Rectal smooth muscle tissue (tissue), 1 donor: Measurements from ENCODE around the gene SLIT3.

Source experiments
- H3K27ac ChIP-seq: one replicate; pipeline ENCODE4 v1.7.0; 2013; ENCODE audit warnings: low read depth, low read length, inconsistent platforms
- H3K27me3 ChIP-seq: one replicate; pipeline ENCODE4 v1.7.0; 2013; ENCODE audit warnings: low read length; ENCODE audit not compliant: control insufficient read depth, insufficient read depth
- H3K36me3 ChIP-seq: one replicate; pipeline ENCODE4 v1.7.0; 2013; ENCODE audit warnings: low read length; ENCODE audit not compliant: control insufficient read depth, insufficient read depth
- H3K4me1 ChIP-seq: one replicate; pipeline ENCODE4 v1.7.0; 2013; ENCODE audit warnings: low read length; ENCODE audit not compliant: control insufficient read depth, insufficient read depth
- H3K4me3 ChIP-seq: one replicate; pipeline ENCODE4 v1.7.0; 2013; ENCODE audit warnings: low read length
- H3K9ac ChIP-seq: one replicate; pipeline ENCODE4 v1.7.0; 2013; ENCODE audit warnings: low read length

Gene SLIT3

DNA sequence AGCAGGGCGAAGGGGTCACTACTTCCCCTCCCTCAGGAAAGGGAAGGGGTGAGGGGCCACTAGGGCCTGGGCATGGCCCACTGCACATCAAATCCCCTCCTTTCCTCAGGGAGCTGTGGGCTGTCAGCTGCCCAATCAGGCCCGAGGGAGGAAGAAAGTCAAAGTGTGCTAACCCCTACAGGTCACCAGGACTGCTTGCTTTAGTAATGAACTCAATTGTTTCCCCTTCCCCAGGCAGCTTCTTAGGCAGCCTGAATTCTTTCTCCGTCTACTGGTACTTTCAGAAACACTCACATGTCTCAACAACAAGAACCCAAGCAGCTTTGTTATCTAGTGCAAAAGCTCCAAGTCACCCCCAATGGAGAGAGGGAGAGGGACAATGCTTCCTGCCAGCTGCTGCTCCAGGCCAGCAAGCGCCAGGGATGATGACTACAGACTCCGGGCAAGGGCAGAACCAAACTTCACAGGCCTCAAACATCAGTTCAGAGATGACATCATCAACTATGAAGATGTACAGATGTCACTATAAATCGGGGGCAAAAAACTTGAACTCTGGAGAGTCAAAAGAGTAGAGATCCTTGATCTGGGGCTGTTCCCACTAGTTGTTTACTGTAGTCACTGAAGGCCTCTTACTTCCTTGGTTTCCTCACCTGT is 100.7 kb downstream of the SLIT3 start:
- H3K9ac ChIP-seq: no peak overlapping the region
- no peaks in the 10 kb centered on the region for H3K36me3 ChIP-seq
- H3K27ac ChIP-seq: no peak overlapping the region
- no peak overlapping the region for H3K4me3 ChIP-seq
- no peaks in the 10 kb centered on the region for H3K4me1 ChIP-seq
- no peaks in the 10 kb centered on the region for H3K27me3 ChIP-seq

DNA sequence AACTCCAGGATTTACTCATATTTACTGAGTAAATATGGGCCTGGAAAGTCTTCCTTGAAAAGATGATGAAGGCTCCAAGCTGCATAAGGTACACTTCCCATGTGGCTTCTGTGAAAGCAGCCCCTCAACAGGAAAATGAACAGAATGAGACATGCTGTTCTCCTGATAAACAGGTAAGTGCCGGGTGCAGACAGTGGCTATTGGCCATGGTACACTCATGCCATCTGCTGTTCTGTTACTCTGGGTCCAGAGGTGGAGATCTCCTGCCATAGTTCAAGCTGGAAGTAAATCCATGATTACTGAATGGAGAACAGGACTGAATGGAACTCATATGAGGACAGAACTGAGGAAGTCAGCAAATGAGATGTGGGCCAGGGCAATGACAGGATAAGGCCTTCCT is 103.6 kb downstream of the SLIT3 start:
- H3K27me3 ChIP-seq: no peaks in the 10 kb centered on the region
- no peak overlapping the region for H3K4me3 ChIP-seq
- no peaks in the 10 kb centered on the region for H3K4me1 ChIP-seq
- no peaks in the 10 kb centered on the region for H3K36me3 ChIP-seq
- H3K9ac ChIP-seq: no peak overlapping the region
- H3K27ac ChIP-seq: no peak overlapping the region

DNA sequence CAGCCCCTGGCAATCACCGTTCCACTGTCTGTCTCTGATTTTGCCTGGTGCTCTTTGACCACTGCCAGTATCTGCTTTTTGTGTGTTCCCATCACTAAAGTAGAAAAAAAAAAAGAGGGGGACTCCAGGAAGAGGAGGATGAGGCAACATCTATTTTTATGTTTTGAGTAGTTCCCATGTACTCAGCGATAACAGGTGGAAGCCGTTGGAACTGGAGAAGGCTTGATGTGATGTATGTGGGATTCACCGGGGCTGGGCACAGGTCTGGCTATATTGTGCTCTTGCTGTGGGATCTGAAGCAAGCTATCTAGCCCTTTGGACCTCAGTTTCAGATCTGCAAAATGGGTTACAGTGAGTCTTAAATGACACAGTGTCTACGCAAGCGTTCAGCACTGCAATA is 104.9 kb downstream of the SLIT3 start:
- no peaks in the 10 kb centered on the region for H3K36me3 ChIP-seq
- no peak overlapping the region for H3K4me3 ChIP-seq
- H3K4me1 ChIP-seq: no peaks in the 10 kb centered on the region
- H3K27ac ChIP-seq: no peak overlapping the region
- no peak overlapping the region for H3K9ac ChIP-seq
- no peaks in the 10 kb centered on the region for H3K27me3 ChIP-seq

DNA sequence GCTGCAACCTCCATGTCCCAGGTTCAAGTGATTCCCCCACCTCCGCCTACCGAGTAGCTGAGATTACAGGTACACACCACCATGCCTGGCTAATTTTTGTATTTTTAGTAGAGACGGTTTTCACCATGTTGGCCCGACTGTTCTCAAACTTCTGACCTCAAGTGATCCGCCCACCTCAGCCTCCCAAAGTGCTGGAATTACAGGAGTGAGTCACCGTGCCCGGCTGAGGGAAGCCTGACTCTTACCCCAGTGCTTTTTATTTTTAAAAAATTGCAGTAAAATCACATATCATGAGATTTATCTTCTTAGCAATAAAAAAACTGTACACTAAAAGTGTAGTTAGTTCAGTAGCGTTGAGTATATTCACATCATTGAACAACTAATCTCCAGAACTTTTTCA is 105.3 kb downstream of the SLIT3 start:
- Histone ChIP-seq H3K27me3 (no peaks in the 10 kb centered on the region), H3K36me3 (no peaks in the 10 kb centered on the region), H3K4me3 (no peak overlapping the region), H3K27ac (no peak overlapping the region), H3K9ac (no peak overlapping the region), H3K4me1 (no peaks in the 10 kb centered on the region)

DNA sequence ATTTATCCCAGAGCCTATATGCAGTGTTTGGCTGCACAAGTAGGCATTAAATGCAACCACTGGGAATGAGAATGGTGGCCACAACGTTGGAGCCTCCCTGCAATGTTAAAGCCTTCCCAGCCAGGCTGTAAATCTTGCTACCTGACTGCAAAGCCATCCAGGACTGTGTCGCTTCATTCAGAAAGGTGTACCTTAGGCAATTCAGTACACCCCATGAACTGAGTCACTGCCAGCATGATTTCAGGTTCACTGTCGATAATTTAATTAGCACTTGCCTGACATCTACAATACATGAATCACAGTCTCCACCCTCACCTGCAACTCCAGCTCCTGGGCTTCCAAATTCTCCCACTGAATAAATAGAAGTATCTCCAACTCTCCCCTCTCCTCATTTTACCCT is 108.4 kb downstream of the SLIT3 start:
- Histone ChIP-seq H3K27me3 (no peaks in the 10 kb centered on the region), H3K36me3 (no peaks in the 10 kb centered on the region), H3K9ac (no peak overlapping the region), H3K27ac (no peak overlapping the region), H3K4me3 (no peak overlapping the region), H3K4me1 (no peaks in the 10 kb centered on the region)

DNA sequence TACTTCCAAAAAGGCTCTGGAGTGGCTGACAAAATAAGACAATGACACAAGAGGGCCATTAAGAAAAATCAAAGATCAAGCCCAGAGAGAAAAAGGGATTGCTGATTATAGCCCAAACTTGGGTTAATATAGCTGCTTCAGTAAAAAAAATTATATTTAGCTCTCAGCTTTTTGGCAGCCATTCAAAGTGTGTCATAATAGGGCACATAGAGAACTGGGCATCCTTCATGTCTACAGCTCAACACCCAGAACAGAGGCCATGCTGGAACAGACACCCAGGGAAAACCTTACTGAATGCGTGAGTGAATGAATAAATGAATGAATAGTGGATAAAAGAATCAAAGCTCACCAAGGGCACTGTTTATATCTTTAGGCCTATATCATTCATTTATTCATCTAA is 110.1 kb downstream of the SLIT3 start:
- no peak overlapping the region for H3K27ac ChIP-seq
- no peak overlapping the region for H3K9ac ChIP-seq
- no peaks in the 10 kb centered on the region for H3K4me1 ChIP-seq
- H3K36me3 ChIP-seq: no peaks in the 10 kb centered on the region
- no peaks in the 10 kb centered on the region for H3K27me3 ChIP-seq
- H3K4me3 ChIP-seq: no peak overlapping the region

DNA sequence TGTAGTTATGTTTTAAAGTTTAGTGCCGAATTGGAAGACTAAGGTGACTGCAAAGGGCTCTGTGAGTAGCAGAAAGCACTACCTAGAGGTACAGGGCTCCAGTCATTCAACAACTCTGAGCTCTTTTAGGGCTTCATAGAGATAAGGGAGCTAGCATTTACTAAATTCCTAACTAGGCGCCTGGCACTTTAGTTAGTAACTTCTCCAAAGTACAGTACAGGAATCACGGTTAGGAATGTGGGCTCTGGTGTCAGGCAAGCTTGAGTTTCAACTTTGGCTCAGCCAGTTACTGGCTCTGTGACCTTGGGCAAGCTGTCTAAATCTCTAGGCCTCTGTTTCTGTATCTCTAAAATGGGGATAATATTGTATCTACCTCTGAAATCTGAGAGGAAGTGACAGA is 115.3 kb downstream of the SLIT3 start:
- Histone ChIP-seq H3K4me1 (no peaks in the 10 kb centered on the region), H3K36me3 (no peaks in the 10 kb centered on the region), H3K4me3 (no peak overlapping the region), H3K9ac (no peak overlapping the region), H3K27ac (no peak overlapping the region), H3K27me3 (no peaks in the 10 kb centered on the region)

DNA sequence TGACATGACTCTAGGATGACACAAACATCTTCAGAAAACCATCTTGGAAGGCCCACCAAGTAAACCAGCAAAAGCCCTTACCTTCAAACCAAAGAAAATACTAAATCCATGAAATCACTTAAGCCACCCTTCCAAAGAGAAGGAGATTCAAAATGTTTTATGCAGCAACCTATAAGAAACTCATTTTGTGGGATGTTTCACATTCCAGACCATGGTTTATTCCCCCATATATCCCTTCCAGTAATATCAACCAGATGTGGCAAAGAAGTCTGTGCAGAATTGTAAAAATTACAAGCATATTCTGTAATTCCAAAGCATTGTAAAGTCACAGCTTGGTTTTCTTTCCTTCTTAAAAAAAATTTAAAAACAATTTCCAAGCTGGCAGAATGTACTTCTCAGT is 117.4 kb downstream of the SLIT3 start:
- Histone ChIP-seq H3K4me1 (no peaks in the 10 kb centered on the region), H3K4me3 (no peak overlapping the region), H3K27ac (no peak overlapping the region), H3K27me3 (no peaks in the 10 kb centered on the region), H3K36me3 (no peaks in the 10 kb centered on the region), H3K9ac (no peak overlapping the region)

DNA sequence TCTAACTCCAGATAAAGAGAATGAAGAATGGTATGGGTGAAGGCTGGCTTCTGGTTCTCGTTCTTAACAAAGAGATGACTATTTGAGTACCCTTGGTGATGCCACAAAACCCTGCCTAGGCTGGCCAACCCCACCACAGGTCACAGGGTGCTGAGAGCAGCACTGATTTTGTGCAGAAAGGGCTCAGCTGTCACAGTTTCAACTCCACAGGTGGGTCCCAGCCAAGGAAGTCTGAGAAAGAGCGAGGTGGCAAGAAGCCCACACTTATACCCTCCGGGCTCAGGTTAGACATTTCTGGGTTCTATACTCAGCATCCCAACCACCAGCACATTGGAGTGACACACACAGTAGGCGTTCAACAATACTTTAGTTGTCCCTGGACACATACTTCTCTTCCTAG is 118.1 kb downstream of the SLIT3 start:
- H3K9ac ChIP-seq: no peak overlapping the region
- H3K4me1 ChIP-seq: no peaks in the 10 kb centered on the region
- no peak overlapping the region for H3K4me3 ChIP-seq
- H3K27me3 ChIP-seq: no peaks in the 10 kb centered on the region
- no peaks in the 10 kb centered on the region for H3K36me3 ChIP-seq
- no peak overlapping the region for H3K27ac ChIP-seq

DNA sequence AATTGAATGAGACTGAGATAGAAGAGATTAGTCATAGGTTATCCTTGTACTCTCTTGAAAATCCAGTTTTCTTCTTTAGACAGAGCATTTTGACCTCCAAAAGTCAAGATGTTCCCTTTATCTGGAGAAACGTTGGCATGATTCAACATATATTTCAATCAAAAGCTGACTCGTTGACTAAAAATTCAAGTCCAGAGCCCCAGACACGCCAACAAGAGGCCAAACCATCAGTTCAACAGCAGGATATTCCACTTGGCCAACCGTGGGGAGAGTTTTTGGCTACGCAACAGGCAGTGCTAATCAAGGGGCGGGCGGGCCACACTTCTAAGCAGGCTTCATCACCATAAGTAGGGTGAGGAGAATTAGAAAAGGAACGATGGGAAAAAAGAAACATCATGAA is 119.1 kb downstream of the SLIT3 start:
- H3K27me3 ChIP-seq: no peaks in the 10 kb centered on the region
- H3K4me3 ChIP-seq: no peak overlapping the region
- no peak overlapping the region for H3K27ac ChIP-seq
- no peaks in the 10 kb centered on the region for H3K36me3 ChIP-seq
- no peaks in the 10 kb centered on the region for H3K4me1 ChIP-seq
- H3K9ac ChIP-seq: no peak overlapping the region

DNA sequence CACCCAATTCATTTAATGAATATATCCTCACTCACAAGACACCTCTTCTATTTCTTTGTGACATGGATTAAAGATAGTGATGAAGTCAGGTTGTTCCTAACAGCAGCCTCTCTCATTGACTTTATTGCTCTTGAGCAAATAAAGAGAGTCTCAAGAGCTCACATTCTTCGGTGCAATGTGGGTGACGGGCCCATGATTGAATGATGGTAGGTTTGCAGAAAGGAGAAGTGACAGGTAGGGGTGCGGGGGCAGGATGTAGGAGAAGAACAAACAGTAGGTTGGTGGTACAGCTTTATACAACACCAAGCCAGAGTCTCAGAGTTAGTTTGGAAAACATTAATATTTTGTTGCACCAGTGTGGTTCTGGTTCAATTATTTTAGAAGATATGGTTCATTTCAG is 122.2 kb downstream of the SLIT3 start:
- Histone ChIP-seq H3K4me1 (no peaks in the 10 kb centered on the region), H3K36me3 (no peaks in the 10 kb centered on the region), H3K9ac (no peak overlapping the region), H3K27me3 (no peaks in the 10 kb centered on the region), H3K27ac (no peak overlapping the region), H3K4me3 (no peak overlapping the region)

DNA sequence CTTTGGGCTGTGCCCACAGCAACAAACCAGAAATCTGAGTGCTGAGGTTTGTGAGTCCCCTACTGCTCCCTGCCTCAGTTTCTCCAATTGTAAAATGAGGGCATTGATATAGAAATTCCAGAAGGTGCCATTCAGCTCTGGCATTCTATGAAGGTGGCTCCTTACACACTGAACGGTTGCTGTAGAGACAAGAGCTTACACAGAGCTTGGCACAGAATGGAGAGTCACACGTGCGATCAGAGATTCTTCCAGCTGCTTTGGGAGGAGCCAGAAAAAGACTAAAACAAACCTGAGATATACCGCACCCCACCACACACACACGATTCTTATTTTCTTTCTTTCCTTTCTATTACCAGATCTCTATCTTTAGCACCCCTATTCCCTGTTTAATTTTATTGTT is 122.7 kb downstream of the SLIT3 start:
- H3K27ac ChIP-seq: no peak overlapping the region
- no peaks in the 10 kb centered on the region for H3K4me1 ChIP-seq
- no peaks in the 10 kb centered on the region for H3K36me3 ChIP-seq
- H3K9ac ChIP-seq: no peak overlapping the region
- H3K27me3 ChIP-seq: no peaks in the 10 kb centered on the region
- no peak overlapping the region for H3K4me3 ChIP-seq

DNA sequence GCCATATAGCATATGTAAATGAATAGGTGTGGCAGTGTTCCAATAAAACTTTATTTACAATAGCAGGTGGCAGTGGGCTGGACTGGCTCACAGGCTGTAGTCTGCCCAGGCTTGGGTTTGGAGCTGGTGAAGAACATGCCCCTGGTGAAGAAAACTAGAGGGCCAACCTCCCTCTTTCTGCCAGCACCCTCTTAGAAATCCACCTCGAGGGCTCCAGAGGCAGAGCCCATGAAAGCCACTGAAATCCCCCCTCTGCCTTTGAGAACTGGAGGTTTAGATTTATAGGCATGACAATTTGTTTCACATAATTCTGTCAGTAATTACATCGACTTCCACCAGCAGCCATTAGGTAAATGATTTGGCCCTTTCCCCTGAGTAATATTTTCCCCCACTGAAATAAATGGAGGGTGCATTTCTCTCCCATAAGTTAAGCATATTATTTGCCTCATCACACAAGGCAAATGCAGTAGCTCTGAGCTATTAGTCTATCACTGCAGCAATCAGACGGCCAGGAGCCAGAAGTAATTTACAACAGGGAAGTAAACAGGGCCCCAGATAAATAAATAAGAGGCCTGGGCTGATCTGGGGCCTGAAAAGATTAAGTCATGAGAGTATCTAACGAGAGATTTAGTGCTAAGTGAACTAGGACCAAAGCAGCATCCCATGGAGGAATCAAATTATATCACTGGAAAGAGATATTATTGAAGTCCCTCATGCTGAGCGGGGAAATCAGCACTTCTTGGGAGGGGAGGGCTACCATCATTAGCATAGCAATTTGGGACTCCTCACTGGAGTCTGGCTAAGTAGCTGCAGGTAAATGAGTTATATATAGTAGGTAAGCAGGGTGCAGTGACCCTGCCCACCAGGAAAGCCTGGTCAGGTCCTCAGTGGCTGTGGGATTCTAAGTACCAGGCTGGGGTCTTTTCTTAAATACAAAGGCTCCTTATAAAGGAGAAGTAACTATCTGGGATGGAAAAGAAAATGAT is 123.9 kb downstream of the SLIT3 start:
- H3K36me3 ChIP-seq: no peaks in the 10 kb centered on the region
- no peak overlapping the region for H3K4me3 ChIP-seq
- H3K27me3 ChIP-seq: no peaks in the 10 kb centered on the region
- no peak overlapping the region for H3K9ac ChIP-seq
- H3K4me1 ChIP-seq: no peaks in the 10 kb centered on the region
- H3K27ac ChIP-seq: no peak overlapping the region
